Activated naive CD8-positive, alpha-beta T cell (primary cell): ENCODE data around the gene HOXA2.
A peak's percentile ranks its signal among the peaks of the same experiment; 100 is the strongest.

ENCODE experiments used
- H3K27ac Mint-ChIP-seq: one replicate; pipeline ENCODE4 v1.8.0; 2021; ENCODE audit warnings: mixed read lengths
- H3K27me3 Mint-ChIP-seq: one replicate; pipeline ENCODE4 v1.8.0; 2021; ENCODE audit warnings: mixed read lengths
- H3K36me3 Mint-ChIP-seq: one replicate; pipeline ENCODE4 v1.8.0; 2021; ENCODE audit warnings: mixed read lengths
- H3K4me1 Mint-ChIP-seq: one replicate; pipeline ENCODE4 v1.8.0; 2021; ENCODE audit warnings: low read depth, mixed read lengths
- H3K4me3 Mint-ChIP-seq: one replicate; pipeline ENCODE4 v1.8.0; 2021; ENCODE audit warnings: mild to moderate bottlenecking, mixed read lengths
- H3K9me3 Mint-ChIP-seq: one replicate; pipeline ENCODE4 v1.8.0; 2021; ENCODE audit warnings: low read depth, mixed read lengths

Gene HOXA2

DNA sequence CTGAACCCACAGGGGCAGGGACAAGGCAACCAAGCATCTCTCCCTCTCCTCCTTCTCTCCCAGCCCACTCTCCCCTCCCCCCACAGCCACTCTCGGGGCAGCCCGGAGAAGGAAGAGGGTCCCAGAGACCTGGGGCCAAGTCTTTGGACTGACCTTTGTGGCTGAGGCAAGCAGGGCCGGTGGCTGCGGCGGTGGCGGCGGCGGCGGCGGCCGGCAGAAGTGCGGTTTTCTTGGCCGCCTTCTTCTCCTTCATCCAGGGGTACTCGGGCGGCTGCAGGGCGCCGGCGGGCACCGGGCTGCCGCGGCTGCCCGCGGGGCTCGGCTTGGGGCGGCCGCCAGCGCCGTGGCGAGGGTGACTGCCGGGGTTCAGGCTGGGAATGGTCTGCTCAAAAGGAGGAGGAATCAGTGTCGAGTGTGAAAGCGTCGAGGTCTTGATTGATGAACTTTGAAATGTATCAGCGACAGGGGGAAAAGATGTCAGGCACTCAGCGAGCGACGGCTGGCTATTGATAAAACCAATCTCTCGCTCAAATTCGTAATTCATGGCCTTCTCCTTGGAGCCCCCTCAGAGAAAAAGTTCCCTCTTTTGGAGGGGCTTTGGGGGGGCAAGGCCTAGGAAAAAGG, 414 bp downstream of the HOXA2 start:
- H3K4me3 Mint-ChIP-seq, result peak overlapping the region; percentile 58
- peaks cover 56% of the 10 kb centered on the region for H3K27me3 Mint-ChIP-seq
- H3K36me3 Mint-ChIP-seq, result peaks cover 3% of the 10 kb centered on the region
- H3K27ac Mint-ChIP-seq, result no peak overlapping the region
- H3K4me1 Mint-ChIP-seq, result peaks cover 28% of the 10 kb centered on the region
- H3K9me3 Mint-ChIP-seq, result no peaks in the 10 kb centered on the region

DNA sequence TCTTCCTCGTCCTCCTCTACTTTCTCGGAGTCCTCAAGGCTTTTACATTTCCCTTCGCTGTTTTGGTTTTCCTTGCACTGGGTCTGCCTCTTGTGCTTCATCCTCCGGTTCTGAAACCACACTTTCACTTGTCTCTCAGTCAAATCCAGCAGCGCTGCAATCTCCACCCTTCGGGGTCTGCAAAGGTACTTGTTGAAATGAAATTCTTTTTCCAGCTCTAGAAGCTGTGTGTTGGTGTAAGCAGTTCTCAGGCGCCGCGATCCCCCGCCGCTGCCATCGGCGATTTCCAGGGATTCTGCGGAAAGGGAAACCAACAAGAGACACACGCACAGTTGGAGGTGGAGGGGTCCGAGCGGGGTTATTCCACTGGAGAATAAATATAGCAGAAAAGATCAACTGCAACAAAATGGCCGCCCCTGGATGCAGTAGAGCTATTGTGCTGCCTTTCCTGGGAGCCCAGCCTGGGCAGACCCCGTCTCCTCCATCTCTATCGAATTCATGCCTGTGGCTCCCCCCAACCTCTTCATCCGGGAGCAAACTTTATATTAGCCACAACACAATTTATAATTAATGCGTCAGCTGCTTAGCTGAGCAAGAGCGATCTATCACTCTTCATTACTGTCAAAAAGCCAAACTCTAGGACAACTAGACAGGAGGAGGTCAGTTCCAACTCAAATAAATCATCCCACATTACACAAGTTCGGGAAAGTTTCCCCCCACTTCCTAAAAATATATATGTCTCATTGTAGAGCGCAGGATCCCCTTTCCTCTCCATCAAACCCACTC, 1.1 kb downstream of the HOXA2 start:
- no peak overlapping the region for H3K4me3 Mint-ChIP-seq
- no peaks in the 10 kb centered on the region for H3K9me3 Mint-ChIP-seq
- peaks cover 56% of the 10 kb centered on the region for H3K27me3 Mint-ChIP-seq
- peaks cover 3% of the 10 kb centered on the region for H3K36me3 Mint-ChIP-seq
- H3K4me1 Mint-ChIP-seq, result peaks cover 29% of the 10 kb centered on the region
- no peak overlapping the region for H3K27ac Mint-ChIP-seq

DNA sequence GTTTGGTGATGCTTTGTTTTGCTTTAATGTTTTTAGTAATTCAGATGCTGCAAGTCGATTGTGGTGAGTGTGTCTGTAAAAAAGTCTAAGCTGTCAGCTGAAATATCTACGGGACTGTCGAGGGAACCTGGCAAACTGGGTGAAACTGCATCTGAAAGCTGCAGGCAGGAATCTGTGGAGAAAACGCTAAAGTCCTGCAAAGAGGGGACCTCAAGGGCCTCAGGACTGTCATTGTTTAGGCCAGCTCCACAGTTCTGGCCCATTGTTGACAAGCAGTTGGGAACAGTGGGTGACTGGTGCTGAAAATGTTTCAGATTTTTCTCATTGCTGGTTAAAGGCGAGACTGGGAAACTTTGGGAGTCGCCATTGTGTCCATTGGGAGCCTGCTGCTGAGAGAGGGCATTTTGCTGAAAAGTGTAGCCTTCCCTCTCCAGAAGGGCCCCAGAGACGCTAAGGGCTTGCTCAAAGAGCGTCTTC, 1.8 kb downstream of the HOXA2 start:
- peaks cover 3% of the 10 kb centered on the region for H3K36me3 Mint-ChIP-seq
- H3K4me3 Mint-ChIP-seq, result no peak overlapping the region

DNA sequence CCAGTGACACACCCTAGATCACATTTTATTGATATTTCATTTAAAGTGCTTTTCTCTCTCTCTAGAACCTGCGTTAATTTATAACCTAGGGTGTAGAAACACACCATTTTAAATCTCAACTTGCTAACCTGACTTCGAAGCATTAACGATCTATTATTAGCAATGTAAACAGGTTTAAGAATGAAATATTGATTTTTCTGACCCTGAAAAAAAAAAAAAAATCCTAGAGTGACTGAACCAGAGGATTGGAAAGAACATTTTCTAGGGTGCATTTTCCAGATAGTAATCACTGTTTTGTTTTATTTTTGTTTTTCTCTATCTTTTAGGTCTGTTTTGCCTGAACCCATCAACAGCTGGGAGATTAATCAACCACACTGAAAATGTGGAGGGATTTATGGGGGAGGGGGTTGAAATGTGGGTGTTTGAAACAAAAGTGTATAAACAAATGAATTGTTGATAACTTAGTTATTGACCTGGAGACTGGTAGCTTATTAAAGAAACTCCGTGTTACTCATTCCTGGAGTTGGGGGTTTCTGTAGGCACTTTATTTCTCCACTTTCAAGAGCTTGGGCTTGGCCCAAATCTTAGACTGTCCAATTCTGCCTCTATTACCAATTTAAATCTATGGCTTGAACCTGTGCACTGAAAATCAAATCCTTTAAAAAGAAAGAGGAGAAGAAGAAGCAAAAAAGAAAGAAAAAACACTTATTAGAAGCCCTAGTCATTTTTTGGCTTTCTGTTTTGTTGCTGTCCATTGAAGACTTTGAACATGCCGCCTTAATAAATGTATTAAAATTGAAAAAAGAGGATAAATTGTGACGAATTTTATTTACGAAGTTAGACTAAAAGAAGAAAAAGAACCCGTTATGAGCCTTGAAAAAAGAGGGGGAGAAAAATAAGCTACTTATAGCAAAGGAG, 2.8 kb downstream of the HOXA2 start:
- Mint-ChIP-seq H3K27ac (no peak overlapping the region), H3K9me3 (no peaks in the 10 kb centered on the region), H3K36me3 (peaks cover 3% of the 10 kb centered on the region), H3K4me1 (peaks cover 35% of the 10 kb centered on the region), H3K27me3 (peaks cover 55% of the 10 kb centered on the region), H3K4me3 (no peak overlapping the region)

More for the DNA sequence above, 1.8 kb downstream of the HOXA2 start:
- H3K27me3 Mint-ChIP-seq, result peaks cover 53% of the 10 kb centered on the region
- peaks cover 30% of the 10 kb centered on the region for H3K4me1 Mint-ChIP-seq
- no peak overlapping the region for H3K27ac Mint-ChIP-seq
- no peaks in the 10 kb centered on the region for H3K9me3 Mint-ChIP-seq

DNA sequence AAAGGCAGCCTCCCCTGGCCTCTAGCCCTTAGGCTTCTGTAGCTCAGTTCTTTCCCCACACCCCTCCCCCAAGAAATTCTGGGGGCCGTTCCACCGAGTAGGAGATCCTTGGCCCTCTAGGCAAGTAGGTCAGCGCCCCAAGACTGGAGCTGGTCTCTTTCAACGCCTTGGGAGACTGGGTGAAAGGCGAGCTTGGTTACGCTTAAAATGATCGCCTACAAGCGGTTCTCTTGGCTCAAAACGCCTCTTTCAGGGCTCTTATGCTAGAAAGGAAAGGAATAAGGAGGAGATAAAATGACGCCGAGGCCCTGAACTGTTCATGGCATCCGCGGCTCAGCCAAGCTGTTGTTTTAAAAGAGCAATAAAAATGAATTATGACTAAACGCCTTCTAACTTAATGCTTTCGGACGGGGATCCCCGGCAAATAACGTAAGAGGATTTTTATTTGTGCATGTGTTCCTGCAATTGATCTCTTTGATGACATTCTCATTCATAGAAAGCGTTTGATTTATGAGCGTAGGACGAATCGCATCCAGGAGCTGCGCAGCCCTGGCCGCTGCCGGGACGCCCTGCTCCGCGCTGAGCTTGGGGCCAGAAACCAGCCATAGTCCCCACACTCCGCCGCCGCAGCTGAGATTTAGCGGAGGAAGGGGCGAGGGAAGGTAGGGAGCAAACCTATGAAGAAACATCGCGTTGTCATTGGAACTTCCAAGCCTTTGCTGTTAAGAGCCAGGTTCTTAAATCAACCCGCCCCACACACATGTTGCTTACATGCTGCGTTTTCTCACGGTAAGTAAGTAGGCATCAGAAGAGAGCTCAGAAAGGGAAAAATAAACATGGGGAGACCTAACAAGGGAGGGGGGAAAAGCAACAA, 3.7 kb downstream of the HOXA2 start:
- Mint-ChIP-seq H3K4me3 (no peak overlapping the region), H3K27ac (no peak overlapping the region), H3K9me3 (no peaks in the 10 kb centered on the region), H3K27me3 (peaks cover 55% of the 10 kb centered on the region), H3K36me3 (peaks cover 3% of the 10 kb centered on the region), H3K4me1 (peaks cover 33% of the 10 kb centered on the region)

DNA sequence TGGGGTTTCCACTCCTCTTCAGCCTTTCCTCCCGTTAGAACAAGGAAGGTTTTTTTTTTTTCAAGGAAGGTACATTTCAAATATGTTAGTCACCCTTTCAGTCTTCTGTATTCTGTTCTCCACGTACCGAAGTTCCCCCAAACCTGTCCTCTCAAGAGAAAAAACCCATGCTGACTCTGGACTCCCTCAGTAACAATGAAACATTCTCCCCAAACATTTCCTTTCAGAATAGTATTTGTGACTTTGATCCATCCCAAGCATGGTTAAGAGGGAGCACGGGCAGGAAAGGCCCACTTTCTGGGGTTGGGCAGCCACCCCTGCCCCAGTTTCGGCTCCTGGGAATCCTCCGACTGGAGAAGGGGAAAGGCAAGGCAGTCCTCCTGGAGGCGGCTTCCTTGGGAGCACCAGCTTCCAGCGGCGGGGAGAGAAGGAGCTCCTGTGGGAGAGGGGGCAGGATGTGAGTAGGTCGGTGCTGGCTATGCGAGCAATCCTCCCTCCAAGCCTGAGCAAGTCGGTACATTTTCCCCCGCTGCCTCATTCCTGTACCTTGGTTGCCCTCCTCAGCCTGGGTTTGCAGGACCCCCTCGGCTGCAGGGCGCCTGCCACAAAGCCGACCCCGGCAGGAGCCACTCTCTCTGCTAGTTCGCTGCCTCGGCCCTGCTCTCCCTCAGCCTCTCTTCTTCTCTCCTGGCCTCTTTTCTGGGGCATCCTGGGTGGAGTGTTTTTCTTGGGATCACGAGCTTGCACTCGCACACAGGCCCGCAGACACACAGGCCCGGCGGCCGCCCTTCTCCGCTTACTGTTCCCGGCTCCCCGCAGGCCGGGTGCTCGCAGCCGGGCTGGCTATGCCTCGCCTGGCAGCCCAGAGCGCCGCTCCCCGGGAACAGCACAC, 4.6 kb downstream of the HOXA2 start:
- Mint-ChIP-seq H3K9me3 (no peaks in the 10 kb centered on the region), H3K4me1 (peaks cover 29% of the 10 kb centered on the region), H3K4me3 (peak overlapping the region; percentile 88), H3K36me3 (peaks cover 3% of the 10 kb centered on the region), H3K27ac (no peak overlapping the region), H3K27me3 (peaks cover 53% of the 10 kb centered on the region)

DNA sequence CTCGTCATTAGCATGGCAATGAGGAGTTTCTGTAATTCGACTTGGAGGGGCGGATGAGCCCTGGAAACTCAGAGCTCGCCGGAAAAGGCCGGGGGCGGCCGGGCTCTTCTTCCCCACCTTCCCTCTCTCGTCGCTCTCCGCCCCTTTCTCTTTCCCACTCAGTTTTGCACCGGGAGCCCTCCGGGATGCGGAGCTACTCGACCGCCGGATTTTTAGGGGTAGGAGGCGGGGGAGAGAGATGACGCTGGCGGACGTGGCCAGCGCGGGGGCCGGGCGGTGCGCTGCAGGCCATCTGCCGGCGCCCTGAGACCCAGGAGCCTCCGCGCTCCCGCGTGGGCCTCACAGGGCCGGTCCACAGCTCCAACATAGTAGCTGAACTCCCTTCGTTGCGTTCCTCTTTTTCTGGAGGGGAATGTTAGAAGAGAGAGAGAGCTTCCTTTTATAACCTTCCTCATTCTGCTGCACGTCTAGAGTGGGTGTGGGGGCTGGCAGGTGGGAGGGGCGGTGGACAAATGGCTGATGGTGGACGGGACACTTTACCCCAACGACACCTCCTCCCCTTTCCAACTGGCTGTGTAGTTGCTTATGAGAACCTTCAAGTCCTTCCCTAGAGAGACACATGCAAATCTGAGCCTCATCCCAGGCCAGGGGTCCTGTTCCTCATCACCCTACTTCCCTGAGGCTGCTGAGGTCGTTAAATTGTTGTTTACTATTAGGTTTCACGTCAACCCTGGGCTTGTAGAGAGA, 5.5 kb downstream of the HOXA2 start:
- peak overlapping the region; percentile 88 for H3K4me3 Mint-ChIP-seq
- no peaks in the 10 kb centered on the region for H3K9me3 Mint-ChIP-seq
- H3K4me1 Mint-ChIP-seq, result peaks cover 21% of the 10 kb centered on the region
- no peak overlapping the region for H3K27ac Mint-ChIP-seq
- H3K36me3 Mint-ChIP-seq, result peaks cover 3% of the 10 kb centered on the region
- H3K27me3 Mint-ChIP-seq, result peaks cover 51% of the 10 kb centered on the region

DNA sequence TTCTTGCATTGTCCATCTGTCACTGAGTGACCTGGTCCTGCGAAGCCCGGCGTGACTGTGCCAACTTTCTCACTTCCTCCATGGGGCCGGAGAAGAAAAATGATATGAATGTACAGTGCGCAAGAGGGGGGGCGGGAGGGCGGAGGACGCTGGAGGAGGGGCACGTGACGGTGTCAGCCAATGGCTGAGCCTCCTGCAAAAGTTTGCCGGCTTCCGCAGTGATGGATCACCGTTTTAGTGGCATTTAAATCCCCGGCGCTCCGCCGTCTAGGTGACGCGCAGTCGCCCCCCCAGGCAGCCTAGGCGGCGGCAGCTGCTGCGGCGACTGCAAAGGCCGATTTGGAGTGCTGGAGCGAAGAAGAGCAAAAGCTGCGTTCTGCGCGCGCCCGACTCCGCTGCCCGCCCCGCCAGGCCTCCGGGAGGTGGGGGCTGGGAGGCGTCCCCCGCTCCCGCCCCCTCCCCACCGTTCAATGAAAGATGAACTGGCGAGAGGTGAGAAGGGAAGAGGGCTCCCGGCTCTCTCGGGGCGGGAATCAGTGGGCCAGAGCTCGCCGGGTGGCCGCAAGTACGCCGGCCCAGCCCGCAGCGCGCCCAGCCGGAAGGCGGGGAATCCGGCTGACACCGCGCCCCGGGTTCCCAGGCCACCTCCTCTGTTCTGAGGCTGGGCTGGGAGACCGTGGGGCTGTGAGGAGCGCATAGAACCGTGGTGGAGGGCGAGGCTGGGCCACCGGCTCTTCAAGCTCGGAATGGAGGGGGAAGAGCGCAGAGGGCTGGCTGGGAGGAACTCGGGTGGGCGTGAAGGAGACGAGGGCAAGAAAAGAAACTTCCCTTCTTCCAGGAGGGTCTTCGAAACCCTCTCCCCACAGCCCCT, 6.4 kb downstream of the HOXA2 start, which contains the start of gene HOXA1:
Gene HOXA1 (minus strand): TSS at position 104 of the 871 bp plus-strand sequence. CDS start 88 bp downstream, at position 16.
- Mint-ChIP-seq H3K4me1 (peaks cover 21% of the 10 kb centered on the region), H3K27me3 (peaks cover 50% of the 10 kb centered on the region), H3K27ac (peak within 1 kb of the TSS; percentile 12), H3K36me3 (peaks cover 3% of the 10 kb centered on the region), H3K9me3 (no peaks in the 10 kb centered on the region), H3K4me3 (peak within 1 kb of the TSS; percentile 88)

DNA sequence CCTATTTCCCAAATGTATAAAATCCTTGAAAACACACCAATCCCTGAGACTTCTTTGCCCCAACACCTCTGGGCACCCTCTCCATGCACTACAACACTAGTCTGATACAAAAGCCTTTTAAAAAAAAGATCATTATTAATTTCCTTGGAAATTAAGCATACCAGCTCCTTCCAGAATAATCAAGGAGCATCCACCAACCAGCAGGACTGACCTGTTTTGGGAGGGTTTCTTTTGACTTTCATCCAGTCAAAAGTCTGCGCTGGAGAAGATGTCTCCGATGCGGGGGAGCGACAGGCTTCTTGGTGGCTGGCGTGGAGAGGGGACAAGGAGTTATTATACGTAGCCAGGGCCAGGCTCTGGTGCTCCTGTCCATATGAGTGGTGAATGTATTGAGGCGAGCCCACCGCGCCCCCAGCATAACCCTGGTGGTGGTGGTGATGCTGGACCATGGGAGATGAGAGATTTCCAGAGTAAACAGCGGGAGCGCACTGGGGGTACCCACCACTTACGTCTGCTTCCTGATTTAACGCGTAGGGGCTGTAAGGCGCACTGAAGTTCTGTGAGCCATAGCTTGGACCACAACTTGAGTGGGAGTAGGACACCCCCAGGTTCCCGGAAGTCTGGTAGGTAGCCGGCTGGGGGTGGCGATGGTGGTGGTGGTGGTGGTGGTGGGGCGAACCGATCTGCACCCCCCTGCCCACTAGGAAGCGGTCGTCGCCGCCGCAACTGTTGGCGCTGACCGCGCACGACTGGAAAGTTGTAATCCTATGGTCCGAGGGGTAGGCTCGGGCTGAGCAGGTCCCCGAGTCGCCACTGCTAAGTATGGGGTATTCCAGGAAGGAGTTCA, 7.2 kb downstream of the HOXA2 start:
- Mint-ChIP-seq H3K9me3 (no peaks in the 10 kb centered on the region), H3K36me3 (peaks cover under 1% of the 10 kb centered on the region), H3K4me1 (peaks cover 21% of the 10 kb centered on the region), H3K27ac (peak overlapping the region; percentile 12), H3K27me3 (peaks cover 49% of the 10 kb centered on the region), H3K4me3 (peak overlapping the region; percentile 88)

DNA sequence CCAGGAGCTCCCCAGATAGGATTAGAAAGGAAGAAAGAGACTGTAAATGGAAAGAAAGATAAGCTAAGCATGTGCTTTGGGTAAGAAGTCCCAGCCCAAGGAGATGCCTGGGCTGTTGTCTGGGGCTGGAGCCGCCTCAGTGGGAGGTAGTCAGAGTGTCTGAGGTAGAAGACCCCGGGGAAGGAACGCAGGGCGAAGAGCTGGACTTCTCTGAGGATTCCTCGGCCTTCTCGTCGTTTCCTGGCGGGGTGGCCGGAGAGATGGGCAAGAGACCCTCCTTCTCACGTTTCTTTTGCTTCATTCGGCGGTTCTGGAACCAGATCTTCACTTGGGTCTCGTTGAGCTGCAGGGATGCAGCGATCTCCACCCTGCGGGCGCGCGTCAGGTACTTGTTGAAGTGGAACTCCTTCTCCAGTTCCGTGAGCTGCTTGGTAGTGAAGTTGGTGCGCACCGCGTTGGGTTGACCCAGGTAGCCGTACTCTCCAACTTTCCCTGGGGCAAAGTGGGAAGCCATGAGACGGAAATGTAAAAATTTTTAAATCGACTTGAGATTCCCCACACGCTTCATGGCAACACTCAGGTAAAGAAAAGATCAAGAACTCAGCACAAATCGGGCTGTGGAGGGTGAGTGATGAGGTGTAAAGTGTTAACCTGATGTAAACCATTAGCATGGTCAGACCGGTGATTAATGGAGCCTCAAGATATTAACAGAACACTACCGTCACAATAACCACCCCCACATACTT, 8.0 kb downstream of the HOXA2 start:
- Mint-ChIP-seq H3K27me3 (peaks cover 49% of the 10 kb centered on the region), H3K4me3 (peak overlapping the region; percentile 88), H3K27ac (no peak overlapping the region), H3K9me3 (no peaks in the 10 kb centered on the region), H3K4me1 (peaks cover 21% of the 10 kb centered on the region), H3K36me3 (no peaks in the 10 kb centered on the region)
